ENCODE results near the gene SUMO3. TPM values are rescaled to one million over a fixed set of nuclear protein-coding genes. Genes with fewer than 3 reads are reported as not detected.

SUMO3 gene
- total RNA-seq, 1 experiment from 2014 or later = 81.5 TPM

DNA sequence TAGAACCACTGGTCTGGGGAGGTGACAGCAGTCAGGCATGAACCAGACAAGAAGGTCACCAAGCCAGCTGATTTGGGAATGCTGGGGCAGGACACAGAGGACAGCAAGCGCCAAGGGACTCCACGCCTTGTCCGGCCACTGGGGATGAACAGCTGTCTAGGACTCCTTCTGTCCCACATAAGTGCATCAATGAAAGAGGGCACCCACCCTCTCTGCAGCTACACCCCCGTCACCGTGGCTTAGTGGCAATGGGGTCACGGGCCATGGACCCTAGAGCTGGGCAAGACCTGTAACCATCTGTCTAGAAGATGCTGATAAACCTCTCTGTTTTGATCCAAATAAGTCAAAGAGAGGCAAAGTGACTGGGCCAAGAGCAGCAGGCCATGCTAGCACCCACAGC, 33.1 kb downstream of the SUMO3 start:
- Histone ChIP-seq H3K4me3 (no peak overlapping the region), H3K9me3 (ENCODE audit: insufficient read depth, low read depth) (no peaks in the 10 kb centered on the region), H3K9me2 (ENCODE audit: insufficient read depth) (no peaks in the 10 kb centered on the region), H3K79me2 (ENCODE audit: low read depth) (peaks cover 18% of the 10 kb centered on the region; the same call in 1 of the 2 replicates), H4K20me1 (ENCODE audit: insufficient read depth) (peaks cover 14% of the 10 kb centered on the region), H2AFZ (no peak overlapping the region), H3K4me2 (no peak overlapping the region), H3K27ac (no peak overlapping the region), H3K27me3 (ENCODE audit: insufficient read depth, low read depth) (no peaks in the 10 kb centered on the region), H3F3A (ENCODE audit: insufficient read depth, low read depth) (no peaks in the 10 kb centered on the region), H3K4me1 (replicated peaks; ENCODE audit: insufficient read depth) (no peaks in the 10 kb centered on the region), H3K36me3 (ENCODE audit: low read depth) (no peaks in the 10 kb centered on the region)
- no TSS peak for BruUV-seq (replicated peaks)
- intact Hi-C loops (cut with micrococcal nuclease; ENCODE audit: unreplicated experiment) = no loop called here
- CTCF ChIA-PET = no interaction called here
- POLR2A ChIA-PET (ENCODE audit: unreplicated experiment) = no interaction called here
- no peak for DNase-seq
- TF ChIP-seq CTCF (conservative IDR thresholded peaks at IDR 0.05) (no peak), EZH2 (IDR thresholded peaks at IDR 0.05; ENCODE audit: low read depth) (no peak)

DNA sequence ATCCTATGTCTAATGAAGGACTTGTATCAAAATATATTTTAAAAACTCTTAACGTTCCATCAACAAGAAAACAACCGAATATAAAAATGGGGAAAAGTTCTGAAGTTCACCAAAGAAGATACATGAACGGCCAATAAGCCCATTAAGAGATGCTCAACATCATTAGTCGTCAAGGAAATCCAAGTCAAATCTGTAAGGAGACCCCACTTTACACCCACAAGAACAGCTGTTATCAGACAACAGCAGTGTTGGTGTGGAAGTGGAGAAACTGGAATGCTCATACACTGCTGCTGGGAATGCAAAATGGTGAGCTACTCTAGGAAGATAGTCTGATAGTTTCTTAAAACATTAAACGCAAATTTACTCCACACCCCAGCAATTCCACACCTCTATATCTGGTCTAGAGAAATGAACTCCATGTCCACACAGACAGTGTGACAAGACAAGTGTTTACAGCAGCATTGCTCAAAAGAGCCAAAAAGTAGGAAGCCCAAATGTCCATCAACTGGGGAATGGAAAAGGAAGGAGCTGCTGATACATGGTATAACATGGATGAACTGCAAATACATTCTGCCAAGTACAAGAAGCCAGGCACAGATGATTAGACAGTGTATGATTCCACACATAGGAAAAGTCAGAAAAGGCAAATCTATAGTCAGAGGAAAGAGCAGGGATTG, 34.7 kb downstream of the SUMO3 start:
- POLR2A ChIA-PET (ENCODE audit: unreplicated experiment) = no interaction called here
- Histone ChIP-seq H3K27ac (no peak overlapping the region), H3K4me1 (replicated peaks; ENCODE audit: insufficient read depth) (no peaks in the 10 kb centered on the region), H4K20me1 (ENCODE audit: insufficient read depth) (peaks cover 14% of the 10 kb centered on the region; the same call in 1 of the 2 replicates), H3F3A (ENCODE audit: insufficient read depth, low read depth) (no peaks in the 10 kb centered on the region; the same call in 1 of the 2 replicates), H3K9me2 (ENCODE audit: insufficient read depth) (no peaks in the 10 kb centered on the region), H3K36me3 (ENCODE audit: low read depth) (0 out of 2 replicates have a peak, but pooled peaks cover 3% of the 10 kb centered on the region), H2AFZ (no peak overlapping the region), H3K79me2 (ENCODE audit: low read depth) (peaks cover 7% of the 10 kb centered on the region; the same call in 1 of the 2 replicates), H3K4me2 (no peak overlapping the region), H3K27me3 (ENCODE audit: insufficient read depth, low read depth) (no peaks in the 10 kb centered on the region), H3K9me3 (ENCODE audit: insufficient read depth, low read depth) (no peaks in the 10 kb centered on the region), H3K4me3 (no peak overlapping the region)
- intact Hi-C loops (cut with micrococcal nuclease; ENCODE audit: unreplicated experiment) = no loop called here
- no TSS peak for BruUV-seq (replicated peaks)
- no peak for DNase-seq
- TF ChIP-seq EZH2 (IDR thresholded peaks at IDR 0.05; ENCODE audit: low read depth) = no peak
- TF ChIP-seq CTCF (conservative IDR thresholded peaks at IDR 0.05) = no peak
- CTCF ChIA-PET = no interaction called here

DNA sequence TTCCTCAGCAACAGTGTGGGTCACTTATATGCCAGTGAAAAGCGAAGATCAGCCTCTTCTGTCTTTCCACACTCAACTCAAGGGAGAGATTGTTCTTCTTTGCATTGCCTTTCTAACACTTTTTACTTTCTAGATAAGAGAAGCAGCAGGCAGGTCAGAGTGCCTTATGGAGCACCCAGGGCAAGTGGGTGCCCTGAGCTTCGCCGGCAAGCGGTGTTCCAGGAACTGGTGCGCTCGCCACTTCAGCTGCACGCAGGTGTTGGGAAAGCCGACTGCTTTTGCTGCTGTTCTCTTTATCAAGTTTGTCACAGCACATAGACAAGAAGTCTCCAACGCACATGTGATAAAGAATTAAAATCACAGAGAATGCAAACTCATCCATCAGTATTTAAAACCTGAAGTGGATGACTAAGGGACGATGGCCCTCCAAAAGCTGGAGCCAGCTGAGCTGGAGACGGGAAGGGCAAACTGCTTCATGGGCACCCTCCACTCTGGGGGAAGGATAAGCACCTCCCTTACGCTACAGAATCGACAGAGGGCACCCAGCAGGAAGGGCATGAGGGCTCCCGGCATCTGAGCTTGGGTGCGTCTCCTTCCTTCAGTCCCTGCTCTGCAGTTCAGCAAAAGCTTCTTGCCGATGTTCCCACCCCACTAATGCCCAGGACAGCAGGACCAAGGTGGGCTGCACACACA, 36.9 kb downstream of the SUMO3 start:
- Histone ChIP-seq H3K79me2 (ENCODE audit: low read depth) (peaks cover 2% of the 10 kb centered on the region; the same call in 1 of the 2 replicates), H3K4me1 (replicated peaks; ENCODE audit: insufficient read depth) (no peaks in the 10 kb centered on the region), H3K9me2 (ENCODE audit: insufficient read depth) (no peaks in the 10 kb centered on the region), H3K9me3 (ENCODE audit: insufficient read depth, low read depth) (no peaks in the 10 kb centered on the region), H3K36me3 (ENCODE audit: low read depth) (0 out of 2 replicates have a peak, but pooled peaks cover 10% of the 10 kb centered on the region), H3K27me3 (ENCODE audit: insufficient read depth, low read depth) (no peaks in the 10 kb centered on the region), H4K20me1 (ENCODE audit: insufficient read depth) (peaks cover 14% of the 10 kb centered on the region; the same call in 1 of the 2 replicates), H3K4me2 (no peak overlapping the region), H3K27ac (no peak overlapping the region), H2AFZ (no peak overlapping the region), H3K4me3 (no peak overlapping the region), H3F3A (ENCODE audit: insufficient read depth, low read depth) (no peaks in the 10 kb centered on the region; the same call in 1 of the 2 replicates)
- DNase-seq = no peak
- ChIA-PET POLR2A (ENCODE audit: unreplicated experiment) (no interaction called here), CTCF (no interaction called here)
- TF ChIP-seq CTCF (conservative IDR thresholded peaks at IDR 0.05) (no peak), EZH2 (IDR thresholded peaks at IDR 0.05; ENCODE audit: low read depth) (no peak)
- intact Hi-C loops (cut with micrococcal nuclease; ENCODE audit: unreplicated experiment) = no loop called here
- BruUV-seq (replicated peaks) = no TSS peak

Measured in PC-9 (cell line).